GM12878 (cell line): ENCODE results near the gene ARID3A. TPM values are rescaled to one million over a fixed set of nuclear protein-coding genes. Genes with fewer than 3 reads are reported as not detected.

Experiments
- ATF2 ChIP-seq: IDR thresholded peaks from 2 replicates; pipeline ENCODE4 v1.6.1; 2012; ENCODE audit warnings: low read length, inconsistent platforms
- LARP7 ChIP-seq: fragments of 450-650 bp; IDR thresholded peaks from 2 replicates; pipeline ENCODE4 v1.6.1; 2017; ENCODE audit warnings: mild to moderate bottlenecking
- NKRF ChIP-seq: fragments of 450-650 bp; conservative IDR thresholded peaks from 2 replicates; pipeline ENCODE4 v1.6.1; 2017; ENCODE audit warnings: mild to moderate bottlenecking, moderate library complexity
- PKNOX1 ChIP-seq: fragments of 450-650 bp; IDR thresholded peaks from 2 replicates; pipeline ENCODE4 v1.6.1; 2016; ENCODE audit warnings: mild to moderate bottlenecking
- TCF3 ChIP-seq: IDR thresholded peaks from 2 replicates; pipeline ENCODE4 v1.6.1; 2012; ENCODE audit warnings: low read depth, mild to moderate bottlenecking, low read length, borderline replicate concordance; ENCODE audit not compliant: insufficient read depth
- YY1 ChIP-seq: IDR thresholded peaks from 2 replicates; pipeline ENCODE4 v1.6.1; 2011; ENCODE audit warnings: low read depth, mild to moderate bottlenecking, low read length
- polyA plus RNA-seq, 11 experiments: library from polyadenylated mRNA; depleted of rRNA in 4 of 11; unstranded in 6 of 11; stranded (reverse) in 5 of 11; fragments of >200 nt; fragmentation: Nextera tagmentation in 4 of 11; fragmentation: Illumina TruSeq in 1 of 11; extraction: Ambion mirVana in 4 of 11; extraction: Trizol in 1 of 11; gene quantifications; 1 replicate in 1 of 11; 2 replicates in 10 of 11; pipeline versions ENCODE4 v1.2.1 to v1.2.3, GENCODE V29; 2011 to 2016; ENCODE audit warnings: inconsistent platforms in 2 of 11, missing spikeins in 2 of 11, low read depth in 1 of 11
- total RNA-seq, 4 experiments: library from RNA; depleted of rRNA in 3 of 4; stranded (reverse); fragments of >200 nt in 3 of 4; fragmentation: Illumina TruSeq in 1 of 4; extraction: Trizol in 1 of 4; gene quantifications; 2 replicates each; pipeline versions ENCODE4 v1.2.1 to v1.2.3, GENCODE V29; 2013 to 2021

Gene ARID3A
- total and polyA plus RNA-seq, 10 of the 15 experiments (the other 5 are each of a cell fraction or from before 2014, with no cell fraction given): 0.76 to 70.0 (median 16.7) TPM

GRCh38 chr19:919199-920050 lies 6.4 kb upstream of the ARID3A start (continued):
- TF ChIP-seq PKNOX1 (0 out of 2 replicates have a peak, but pooled peaks have one; percentile 9), ATF2 (no peak), TCF3 (no peak), YY1 (peak; percentile 20; the same call in 1 of the 2 replicates), NKRF (peak; percentile 36; the same call in 1 of the 2 replicates), LARP7 (peak; percentile 55; the same call in 1 of the 2 replicates)
